ENCODE results near the gene PLAC1.

Gene PLAC1

GRCh38 chrX:134679644-134680043 is 21.4 kb upstream of the PLAC1 start:
- Mint-ChIP-seq H3K27ac (no peak overlapping the region), H3K4me1 (no peaks in the 10 kb centered on the region), H3K4me3 (no peak overlapping the region), H3K27me3 (peaks cover 13% of the 10 kb centered on the region), H3K36me3 (no peaks in the 10 kb centered on the region), H3K9me3 (no peaks in the 10 kb centered on the region)
- ATAC-seq = no peak

GRCh38 chrX:134679221-134679620 is 20.9 kb upstream of the PLAC1 start:
- Mint-ChIP-seq H3K4me1 (no peaks in the 10 kb centered on the region), H3K27ac (no peak overlapping the region), H3K36me3 (no peaks in the 10 kb centered on the region), H3K4me3 (no peak overlapping the region), H3K9me3 (no peaks in the 10 kb centered on the region), H3K27me3 (peaks cover 13% of the 10 kb centered on the region)
- ATAC-seq = no peak

DNA sequence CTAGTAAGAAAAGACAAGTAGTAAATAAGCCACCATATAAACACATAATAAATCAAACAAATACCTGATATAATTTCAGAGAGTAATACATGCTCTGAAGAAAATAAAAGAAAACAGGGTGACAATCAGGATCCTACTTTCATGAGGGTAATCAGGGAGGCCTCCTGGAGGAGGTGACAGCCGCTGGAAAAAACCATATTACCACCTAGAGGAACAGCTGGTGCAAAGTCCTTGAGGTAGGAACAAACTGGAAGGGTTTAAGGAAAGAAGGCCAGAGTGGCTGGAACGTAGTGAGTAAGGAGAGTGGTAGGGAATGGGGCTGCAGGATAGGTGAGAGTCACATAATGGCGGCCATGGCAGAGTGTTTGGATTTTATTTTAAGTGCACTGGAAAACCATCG is 19.1 kb upstream of the PLAC1 start:
- Mint-ChIP-seq H3K27ac (no peak overlapping the region), H3K4me1 (no peaks in the 10 kb centered on the region), H3K9me3 (no peaks in the 10 kb centered on the region), H3K4me3 (no peak overlapping the region), H3K27me3 (peaks cover 21% of the 10 kb centered on the region), H3K36me3 (no peaks in the 10 kb centered on the region)
- no peak for ATAC-seq

- Mint-ChIP-seq H3K4me3 (no peak overlapping the region), H3K27ac (no peak overlapping the region), H3K36me3 (no peaks in the 10 kb centered on the region), H3K4me1 (no peaks in the 10 kb centered on the region), H3K27me3 (peaks cover 21% of the 10 kb centered on the region), H3K9me3 (peaks cover under 1% of the 10 kb centered on the region)
- ATAC-seq = no peak
These were observed 18.2 kb upstream of the PLAC1 start for GRCh38 chrX:134676436-134676835.

GRCh38 chrX:134673123-134673522 is 14.9 kb upstream of the PLAC1 start:
- Mint-ChIP-seq H3K4me1 (no peaks in the 10 kb centered on the region), H3K27ac (no peak overlapping the region), H3K36me3 (no peaks in the 10 kb centered on the region), H3K27me3 (peaks cover 17% of the 10 kb centered on the region), H3K9me3 (peaks cover 3% of the 10 kb centered on the region), H3K4me3 (no peak overlapping the region)
- no peak for ATAC-seq

DNA sequence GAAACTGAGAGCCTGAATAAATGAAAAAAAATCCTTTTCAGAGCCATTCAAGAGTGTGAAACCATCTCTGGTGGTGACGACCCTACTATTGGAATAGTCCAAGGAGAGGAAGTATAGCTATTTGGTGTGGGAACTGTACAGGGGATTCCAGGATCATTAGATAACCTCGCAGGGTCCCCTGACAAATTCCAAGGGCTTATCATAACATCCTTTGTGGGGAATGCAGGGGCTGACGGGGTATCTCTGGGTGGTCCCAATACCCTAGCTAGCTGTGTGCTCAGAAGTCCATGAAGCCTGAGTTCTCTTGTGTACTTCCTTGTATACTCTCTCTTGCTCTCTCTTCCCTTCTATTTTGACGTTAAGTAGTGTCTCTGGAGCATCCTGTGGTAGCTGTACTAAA is 13.8 kb upstream of the PLAC1 start:
- H3K4me1 Mint-ChIP-seq = no peaks in the 10 kb centered on the region
- no peaks in the 10 kb centered on the region for H3K36me3 Mint-ChIP-seq
- H3K27ac Mint-ChIP-seq = no peak overlapping the region
- peaks cover 3% of the 10 kb centered on the region for H3K9me3 Mint-ChIP-seq
- ATAC-seq = no peak
- H3K4me3 Mint-ChIP-seq = no peak overlapping the region
- H3K27me3 Mint-ChIP-seq = peaks cover 8% of the 10 kb centered on the region

- Mint-ChIP-seq H3K4me1 (no peaks in the 10 kb centered on the region), H3K27me3 (peaks cover 8% of the 10 kb centered on the region), H3K4me3 (no peak overlapping the region), H3K27ac (no peak overlapping the region), H3K9me3 (peaks cover 3% of the 10 kb centered on the region), H3K36me3 (no peaks in the 10 kb centered on the region)
- ATAC-seq = no peak
These were observed 13.0 kb upstream of the PLAC1 start for GRCh38 chrX:134671294-134671693.

DNA sequence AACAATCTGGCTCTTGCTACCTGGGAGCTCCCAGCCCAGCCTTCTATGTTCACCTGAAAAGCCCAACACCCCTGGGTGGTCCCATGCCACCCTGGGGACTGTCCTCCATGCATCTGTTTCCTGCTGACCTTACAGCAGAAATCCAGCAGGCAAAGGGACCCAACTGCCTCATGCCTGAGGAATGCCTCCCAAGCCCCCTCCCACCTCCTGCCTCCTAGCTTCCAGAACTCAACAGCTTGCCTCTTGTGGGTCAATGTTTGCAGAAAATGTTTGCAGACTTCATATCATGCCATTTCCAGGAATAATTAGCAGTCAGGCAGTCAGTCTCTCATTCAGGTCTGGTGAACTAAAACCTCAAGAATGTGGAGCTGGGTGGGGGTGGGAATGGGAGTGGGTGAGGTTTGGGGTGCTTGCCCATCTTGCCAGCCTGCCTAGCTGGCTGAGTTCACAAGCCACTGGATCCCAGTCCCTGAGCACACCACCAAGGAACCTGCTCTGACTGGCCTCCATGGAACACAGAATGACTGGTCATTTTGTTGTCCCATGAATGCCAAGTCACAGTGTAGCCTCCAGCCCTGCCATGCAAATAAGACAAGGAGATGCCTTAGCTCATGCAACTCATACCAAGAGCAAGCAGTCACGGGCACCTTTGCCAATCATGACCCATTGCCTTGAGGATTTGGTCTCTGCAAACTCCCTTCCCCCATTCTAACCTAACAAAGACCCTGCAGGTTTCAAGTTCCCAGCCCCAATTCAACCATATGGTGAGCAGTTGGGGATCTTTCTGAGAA is 12.1 kb upstream of the PLAC1 start:
- no peak overlapping the region for H3K27ac Mint-ChIP-seq
- H3K4me3 Mint-ChIP-seq = no peak overlapping the region
- H3K36me3 Mint-ChIP-seq = no peaks in the 10 kb centered on the region
- H3K9me3 Mint-ChIP-seq = peaks cover 3% of the 10 kb centered on the region
- H3K4me1 Mint-ChIP-seq = no peaks in the 10 kb centered on the region
- no peak for ATAC-seq
- H3K27me3 Mint-ChIP-seq = peaks cover 8% of the 10 kb centered on the region

- Mint-ChIP-seq H3K36me3 (no peaks in the 10 kb centered on the region), H3K9me3 (peaks cover 3% of the 10 kb centered on the region), H3K4me3 (no peak overlapping the region), H3K27me3 (peaks cover 8% of the 10 kb centered on the region), H3K4me1 (no peaks in the 10 kb centered on the region), H3K27ac (no peak overlapping the region)
- ATAC-seq = no peak
These were observed 11.3 kb upstream of the PLAC1 start for GRCh38 chrX:134669378-134670098.

- Mint-ChIP-seq H3K4me1 (no peaks in the 10 kb centered on the region), H3K27ac (no peak overlapping the region), H3K36me3 (no peaks in the 10 kb centered on the region), H3K4me3 (no peak overlapping the region), H3K27me3 (no peaks in the 10 kb centered on the region), H3K9me3 (no peaks in the 10 kb centered on the region)
- no peak for ATAC-seq
These were observed 5.9 kb upstream of the PLAC1 start for GRCh38 chrX:134664202-134664601.

- H3K4me3 Mint-ChIP-seq = no peak overlapping the region
- H3K27ac Mint-ChIP-seq = no peak overlapping the region
- peaks cover 6% of the 10 kb centered on the region for H3K27me3 Mint-ChIP-seq
- H3K9me3 Mint-ChIP-seq = no peaks in the 10 kb centered on the region
- no peaks in the 10 kb centered on the region for H3K36me3 Mint-ChIP-seq
- ATAC-seq = no peak
- no peaks in the 10 kb centered on the region for H3K4me1 Mint-ChIP-seq
These were observed 3.0 kb upstream of the PLAC1 start for GRCh38 chrX:134661295-134661694.

- Mint-ChIP-seq H3K27ac (no peak overlapping the region), H3K4me1 (no peaks in the 10 kb centered on the region), H3K4me3 (no peak overlapping the region), H3K36me3 (no peaks in the 10 kb centered on the region), H3K9me3 (no peaks in the 10 kb centered on the region), H3K27me3 (peaks cover 9% of the 10 kb centered on the region)
- no peak for ATAC-seq
These were observed 2.4 kb upstream of the PLAC1 start for GRCh38 chrX:134660627-134661026.

DNA sequence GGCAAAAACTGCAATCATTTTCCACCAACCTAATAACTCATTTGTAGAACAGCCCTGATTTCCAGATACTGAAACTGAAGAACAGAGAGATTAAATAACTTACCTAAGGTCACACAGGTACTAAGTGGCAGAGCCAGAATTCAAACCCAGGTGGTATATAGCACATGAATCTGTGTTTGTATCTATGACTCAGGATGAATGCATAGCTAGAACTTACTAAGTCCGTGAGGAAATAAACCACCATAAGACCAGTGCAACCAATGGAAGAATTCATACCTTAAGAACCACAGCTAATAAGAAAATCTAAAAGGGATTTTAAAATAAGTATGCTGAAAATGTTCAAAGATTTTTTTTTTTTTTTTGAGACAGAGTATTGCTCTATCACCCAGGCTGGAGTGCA is 1.5 kb upstream of the PLAC1 start:
- ATAC-seq = no peak
- H3K4me1 Mint-ChIP-seq = no peaks in the 10 kb centered on the region
- H3K4me3 Mint-ChIP-seq = no peak overlapping the region
- H3K27me3 Mint-ChIP-seq = peaks cover 9% of the 10 kb centered on the region
- H3K36me3 Mint-ChIP-seq = no peaks in the 10 kb centered on the region
- H3K9me3 Mint-ChIP-seq = no peaks in the 10 kb centered on the region
- H3K27ac Mint-ChIP-seq = no peak overlapping the region

DNA sequence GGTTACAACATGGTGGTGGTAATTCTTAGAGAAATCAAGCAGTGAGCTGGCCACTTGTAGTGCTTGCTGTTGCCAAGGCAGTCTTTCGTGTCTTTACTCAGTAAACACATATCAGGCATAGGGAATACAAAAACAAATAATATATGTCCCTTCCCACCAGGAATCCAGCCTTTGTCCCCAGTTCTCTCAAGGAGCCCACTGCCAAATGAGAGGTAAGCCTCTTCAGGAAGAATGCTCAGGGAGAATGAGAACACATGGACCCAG is 421 bp upstream of the PLAC1 start:
- Mint-ChIP-seq H3K27me3 (peaks cover 9% of the 10 kb centered on the region), H3K27ac (no peak overlapping the region), H3K36me3 (no peaks in the 10 kb centered on the region), H3K9me3 (no peaks in the 10 kb centered on the region), H3K4me3 (no peak overlapping the region), H3K4me1 (no peaks in the 10 kb centered on the region)
- ATAC-seq = no peak

DNA sequence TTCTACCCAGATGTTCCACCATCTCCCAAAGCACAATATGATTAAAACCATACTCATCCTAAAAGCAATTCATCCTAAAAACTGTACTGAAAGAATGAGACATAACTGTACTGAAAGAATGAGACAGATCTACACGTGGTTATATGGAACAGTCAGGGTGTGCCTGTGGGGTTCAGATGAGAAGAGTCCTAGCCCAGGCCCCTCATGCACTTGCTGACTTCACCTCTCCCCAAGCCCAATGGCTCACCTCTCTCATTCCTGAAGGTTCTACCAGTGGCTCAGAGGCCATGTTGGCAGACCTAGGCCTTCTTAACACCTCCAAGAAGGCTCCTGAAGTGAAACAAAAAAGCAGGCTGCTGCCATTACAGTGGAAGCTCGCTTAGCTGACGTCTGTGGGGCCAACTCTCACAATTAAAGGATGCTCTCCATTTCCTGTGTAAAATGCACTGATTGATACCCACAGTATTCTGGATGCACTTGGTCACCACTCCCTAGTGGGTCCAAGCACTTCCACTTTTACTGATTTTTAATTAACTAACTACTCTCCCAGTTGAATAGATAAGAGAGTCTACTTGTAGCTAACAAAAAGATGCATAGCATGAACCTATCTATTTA is 3.8 kb downstream of the PLAC1 start:
- H3K36me3 Mint-ChIP-seq = no peaks in the 10 kb centered on the region
- H3K4me1 Mint-ChIP-seq = no peaks in the 10 kb centered on the region
- H3K27me3 Mint-ChIP-seq = peaks cover 9% of the 10 kb centered on the region
- H3K27ac Mint-ChIP-seq = no peak overlapping the region
- no peak overlapping the region for H3K4me3 Mint-ChIP-seq
- no peaks in the 10 kb centered on the region for H3K9me3 Mint-ChIP-seq
- no peak for ATAC-seq

- no peak overlapping the region for H3K4me3 Mint-ChIP-seq
- ATAC-seq = no peak
- no peaks in the 10 kb centered on the region for H3K9me3 Mint-ChIP-seq
- no peaks in the 10 kb centered on the region for H3K36me3 Mint-ChIP-seq
- H3K27ac Mint-ChIP-seq = no peak overlapping the region
- H3K4me1 Mint-ChIP-seq = no peaks in the 10 kb centered on the region
- H3K27me3 Mint-ChIP-seq = peaks cover 9% of the 10 kb centered on the region
These were observed 4.4 kb downstream of the PLAC1 start for GRCh38 chrX:134653835-134654234.

Data from stimulated activated memory B cell treated with anti-CD40 and anti-IgM and Interleukin-4, amounts not matched to agents 10 μg/mL and 1 μg/mL and 100 μg/mL, for 72 hours (primary cell).